Fibroblast of lung (primary cell): ENCODE results near the gene SERPINH1. TPM values are rescaled to one million over a fixed set of nuclear protein-coding genes. Genes with fewer than 3 reads are reported as not detected.

Experiments
- DNase-seq, 2 donors: peaks; one replicate each; pipeline versions ENCODE4 v3.0.0 to v3.0.0-alpha.2; 2010; ENCODE audit warnings: low read depth in 2 of 2
- H2AFZ ChIP-seq: 2 replicates; pipeline ENCODE4 v1.5.1; 2012; ENCODE audit warnings: low read length, control low read depth, inconsistent platforms
- H3K27ac ChIP-seq: 2 replicates; pipeline ENCODE4 v1.5.1; 2011; ENCODE audit warnings: low read length, control low read depth; ENCODE audit not compliant: insufficient read depth
- H3K27me3 ChIP-seq: 2 replicates; pipeline ENCODE4 v1.5.1; 2011; ENCODE audit warnings: mild to moderate bottlenecking, low read length; ENCODE audit not compliant: control insufficient read depth, insufficient read depth
- H3K36me3 ChIP-seq: 2 replicates; pipeline ENCODE4 v1.5.1; 2011; ENCODE audit warnings: low read length; ENCODE audit not compliant: control insufficient read depth, insufficient read depth
- H3K4me1 ChIP-seq: 2 replicates; pipeline ENCODE4 v1.5.1; 2011; ENCODE audit warnings: low read length; ENCODE audit not compliant: control insufficient read depth, insufficient read depth; ENCODE audit errors: extremely low read depth
- H3K4me2 ChIP-seq: 2 replicates; pipeline ENCODE4 v1.5.1; 2011; ENCODE audit warnings: low read length, control low read depth; ENCODE audit not compliant: insufficient read depth; ENCODE audit errors: extremely low read depth
- H3K4me3 ChIP-seq, 4 experiments: fragments of 200-600 bp in 1 of 4; sonication (generic) in 1 of 4; replicated peaks in 1 of 4; 2 replicates each; pipeline ENCODE4 v1.5.1; 2011 to 2016; ENCODE audit warnings: low read length in 4 of 4, low read depth in 3 of 4, mild to moderate bottlenecking in 3 of 4, control low read depth in 2 of 4, inconsistent platforms in 1 of 4, mixed read lengths in 1 of 4; ENCODE audit not compliant: insufficient read depth in 1 of 4; ENCODE audit errors: control extremely low read depth in 1 of 4
- H3K79me2 ChIP-seq: 2 replicates; pipeline ENCODE4 v1.5.1; 2012; ENCODE audit warnings: mild to moderate bottlenecking, low read length, inconsistent platforms; ENCODE audit not compliant: control insufficient read depth, insufficient read depth
- H3K9ac ChIP-seq: 2 replicates; pipeline ENCODE4 v1.5.1; 2011; ENCODE audit warnings: mild to moderate bottlenecking, low read length, control low read depth; ENCODE audit not compliant: insufficient read depth
- H3K9me3 ChIP-seq: 2 replicates; pipeline ENCODE4 v1.5.1; 2012; ENCODE audit warnings: low read depth, low read length; ENCODE audit not compliant: control insufficient read depth, insufficient read depth
- H4K20me1 ChIP-seq: 2 replicates; pipeline ENCODE4 v1.5.1; 2011; ENCODE audit warnings: low read length; ENCODE audit not compliant: control insufficient read depth, insufficient read depth; ENCODE audit errors: extremely low read depth
- EZH2 ChIP-seq: IDR thresholded peaks from 2 replicates; pipeline ENCODE4 v1.5.1; 2012; ENCODE audit warnings: low read length, control low read depth, mild to moderate bottlenecking; ENCODE audit errors: missing control alignments
- polyA plus RNA-seq, 2 donors: library from polyadenylated mRNA; depleted of rRNA in 1 of 2; stranded (reverse) in 1 of 2; unstranded in 1 of 2; fragments of >200 nt; gene quantifications; 2 replicates each; pipeline ENCODE4 v1.2.1, GENCODE V29; 2011 to 2012; ENCODE audit warnings: missing spikeins in 1 of 2
- total RNA-seq: library from RNA; depleted of rRNA; stranded (reverse); fragments of >200 nt; gene quantifications from 2 replicates; pipeline ENCODE4 v1.2.1, GENCODE V29; 2014
- TF ChIP-seq, protein P1 (sequence below), 2 donors: IDR thresholded peaks in 1 of 2; conservative IDR thresholded peaks in 1 of 2; 1 replicate in 1 of 2; 2 replicates in 1 of 2; pipeline ENCODE4 v1.5.1; 2011 to 2012; ENCODE audit warnings: low read length in 2 of 2, control low read depth in 1 of 2, inconsistent platforms in 1 of 2, low read depth in 1 of 2, mild to moderate bottlenecking in 1 of 2

Gene SERPINH1
- total and polyA plus RNA-seq, 2 donors (not counting 1 experiment from before 2014, with no cell fraction given), result 491 to 750 TPM

DNA sequence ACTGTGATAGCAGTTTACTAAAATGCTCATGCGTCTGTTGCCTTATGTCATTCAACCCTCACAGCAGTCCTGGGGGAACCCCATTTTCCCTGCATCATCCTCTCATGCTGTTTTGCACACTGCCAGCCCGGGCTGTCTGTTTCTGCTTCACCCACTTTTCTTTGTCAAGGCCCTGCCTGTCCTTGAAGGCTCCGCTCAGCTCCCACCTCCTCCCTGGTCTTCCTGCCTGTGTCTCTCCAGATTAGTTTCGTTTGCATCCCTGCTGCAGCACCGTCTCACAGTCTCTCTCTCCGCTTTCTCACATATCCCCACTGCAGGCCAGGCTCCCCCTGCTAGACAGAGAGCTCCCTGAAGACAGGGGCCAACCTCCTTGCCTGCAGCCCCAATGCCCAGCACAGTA lies 29.9 kb downstream of the SERPINH1 start:
- no peak overlapping the region for H2AFZ ChIP-seq
- no peaks in the 10 kb centered on the region for H3K79me2 ChIP-seq
- no peak overlapping the region for H3K4me3 ChIP-seq
- H3K27me3 ChIP-seq, result peaks cover 9% of the 10 kb centered on the region
- H3K4me2 ChIP-seq, result no peak overlapping the region
- H4K20me1 ChIP-seq, result no peaks in the 10 kb centered on the region
- TF ChIP-seq EZH2, result no peak
- TF ChIP-seq, protein P1, sequence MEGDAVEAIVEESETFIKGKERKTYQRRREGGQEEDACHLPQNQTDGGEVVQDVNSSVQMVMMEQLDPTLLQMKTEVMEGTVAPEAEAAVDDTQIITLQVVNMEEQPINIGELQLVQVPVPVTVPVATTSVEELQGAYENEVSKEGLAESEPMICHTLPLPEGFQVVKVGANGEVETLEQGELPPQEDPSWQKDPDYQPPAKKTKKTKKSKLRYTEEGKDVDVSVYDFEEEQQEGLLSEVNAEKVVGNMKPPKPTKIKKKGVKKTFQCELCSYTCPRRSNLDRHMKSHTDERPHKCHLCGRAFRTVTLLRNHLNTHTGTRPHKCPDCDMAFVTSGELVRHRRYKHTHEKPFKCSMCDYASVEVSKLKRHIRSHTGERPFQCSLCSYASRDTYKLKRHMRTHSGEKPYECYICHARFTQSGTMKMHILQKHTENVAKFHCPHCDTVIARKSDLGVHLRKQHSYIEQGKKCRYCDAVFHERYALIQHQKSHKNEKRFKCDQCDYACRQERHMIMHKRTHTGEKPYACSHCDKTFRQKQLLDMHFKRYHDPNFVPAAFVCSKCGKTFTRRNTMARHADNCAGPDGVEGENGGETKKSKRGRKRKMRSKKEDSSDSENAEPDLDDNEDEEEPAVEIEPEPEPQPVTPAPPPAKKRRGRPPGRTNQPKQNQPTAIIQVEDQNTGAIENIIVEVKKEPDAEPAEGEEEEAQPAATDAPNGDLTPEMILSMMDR (conservative IDR thresholded peaks at IDR 0.05 in 1 of 2, IDR thresholded peaks at IDR 0.05 in 1 of 2; ENCODE audit: low read depth in 1 of 2, low read length in 2 of 2), result no peak
- H3K27ac ChIP-seq, result no peak overlapping the region
- no peaks in the 10 kb centered on the region for H3K9me3 ChIP-seq
- no peak overlapping the region for H3K9ac ChIP-seq
- no peaks in the 10 kb centered on the region for H3K4me1 ChIP-seq
- no peak for DNase-seq
- no peaks in the 10 kb centered on the region for H3K36me3 ChIP-seq

DNA sequence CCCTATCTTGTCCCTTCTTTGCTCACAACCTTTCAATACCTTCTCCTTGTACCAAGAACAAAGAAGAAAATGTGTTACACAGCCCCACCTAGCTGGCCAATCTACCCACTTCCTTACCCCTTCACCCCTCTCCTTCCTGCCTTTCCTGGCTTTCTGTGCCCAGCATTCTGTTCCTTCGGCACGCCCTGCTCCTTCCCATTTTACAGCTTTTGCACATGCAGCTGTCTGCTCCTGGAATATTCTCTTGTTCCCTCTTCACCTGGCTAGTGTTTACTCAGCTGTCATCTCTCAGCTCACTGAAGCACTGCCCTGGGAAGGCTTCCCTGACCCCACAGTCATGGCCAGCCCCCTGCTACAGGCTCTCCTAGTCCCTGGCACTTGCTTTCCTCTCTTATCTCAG lies 30.7 kb downstream of the SERPINH1 start:
- Histone ChIP-seq H2AFZ (no peak overlapping the region), H3K4me1 (no peaks in the 10 kb centered on the region), H3K9ac (no peak overlapping the region), H3K27ac (no peak overlapping the region), H3K36me3 (no peaks in the 10 kb centered on the region), H3K4me3 (no peak overlapping the region), H3K4me2 (no peak overlapping the region), H3K27me3 (peaks cover 9% of the 10 kb centered on the region), H3K9me3 (no peaks in the 10 kb centered on the region), H4K20me1 (no peaks in the 10 kb centered on the region), H3K79me2 (no peaks in the 10 kb centered on the region)
- TF ChIP-seq, protein P1 (conservative IDR thresholded peaks at IDR 0.05 in 1 of 2, IDR thresholded peaks at IDR 0.05 in 1 of 2; ENCODE audit: low read depth in 1 of 2, low read length in 2 of 2), result no peak
- no peak for TF ChIP-seq EZH2
- DNase-seq, result no peak

DNA sequence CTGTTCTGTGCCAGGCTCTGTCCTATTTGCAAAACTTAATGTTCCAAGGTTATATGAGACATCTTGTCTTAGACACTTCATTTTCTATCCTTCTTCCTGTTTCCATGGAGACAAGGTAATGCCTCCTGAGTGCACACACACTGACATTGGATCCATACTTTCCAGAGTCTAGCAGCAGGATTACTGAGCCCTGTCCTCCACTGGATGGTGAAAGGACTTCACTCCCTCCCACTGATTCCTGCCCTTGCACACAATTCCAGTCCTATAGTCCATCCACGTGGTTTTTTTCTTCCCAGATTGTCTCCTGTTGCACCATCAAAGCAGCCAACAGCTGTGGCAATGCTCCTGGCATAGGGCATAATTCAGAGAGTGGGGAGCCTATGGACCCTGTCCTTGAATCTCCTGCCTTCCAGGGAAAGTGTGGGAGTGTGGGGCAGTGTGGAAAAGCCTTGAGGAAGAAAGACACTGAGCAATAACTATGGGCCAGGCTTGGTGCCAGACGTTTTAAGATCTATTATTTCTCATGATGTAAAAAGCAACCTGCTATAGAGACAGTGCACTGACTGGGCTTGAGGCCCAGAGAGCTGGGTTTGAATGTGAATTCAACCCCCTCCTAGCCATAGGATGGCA lies 31.3 kb downstream of the SERPINH1 start:
- H3K79me2 ChIP-seq, result no peaks in the 10 kb centered on the region
- no peaks in the 10 kb centered on the region for H3K9me3 ChIP-seq
- no peaks in the 10 kb centered on the region for H3K36me3 ChIP-seq
- no peak for TF ChIP-seq EZH2
- TF ChIP-seq, protein P1 (conservative IDR thresholded peaks at IDR 0.05 in 1 of 2, IDR thresholded peaks at IDR 0.05 in 1 of 2; ENCODE audit: low read depth in 1 of 2, low read length in 2 of 2), result no peak
- H2AFZ ChIP-seq, result no peak overlapping the region
- peaks cover 11% of the 10 kb centered on the region for H3K27me3 ChIP-seq
- H3K27ac ChIP-seq, result no peak overlapping the region
- no peak overlapping the region for H3K9ac ChIP-seq
- no peaks in the 10 kb centered on the region for H4K20me1 ChIP-seq
- DNase-seq, result no peak
- no peak overlapping the region for H3K4me3 ChIP-seq
- no peak overlapping the region for H3K4me2 ChIP-seq
- no peaks in the 10 kb centered on the region for H3K4me1 ChIP-seq
